ENCODE data around the gene HPS5.
A peak's percentile ranks its signal among the peaks of the same experiment; 100 is the strongest.
"Not testable (repeated sequence)": the region's sequence is repeated elsewhere in the genome, so short reads cannot be mapped to it uniquely, and the experiment has no call there.

Gene HPS5

GRCh38 chr11:18270102-18270501 is 51.8 kb downstream of the HPS5 start:
- no peak for DNase-seq

GRCh38 chr11:18269252-18269651 is 52.7 kb downstream of the HPS5 start:
- not testable (repeated sequence) for DNase-seq

GRCh38 chr11:18267335-18268133 is 54.4 kb downstream of the HPS5 start:
- DNase-seq, result not testable (repeated sequence)

- no peak for DNase-seq
Measured at GRCh38 chr11:18265949-18266348, 56.0 kb downstream of the HPS5 start, which contains the start of gene SAA1. Gene SAA1, plus strand, starts transcription at chr11:18266264. Its CDS starts 624 bp downstream, at chr11:18266888.

GRCh38 chr11:18264677-18265555 is 57.0 kb downstream of the HPS5 start:
- no peak for DNase-seq

GRCh38 chr11:18264035-18264434 is 57.9 kb downstream of the HPS5 start:
- no peak for DNase-seq

GRCh38 chr11:18262681-18263350 is 59.1 kb downstream of the HPS5 start:
- peak; percentile 79 for DNase-seq

- no peak for DNase-seq
Measured at GRCh38 chr11:18261721-18262120, 60.2 kb downstream of the HPS5 start.

- no peak for DNase-seq
Measured at GRCh38 chr11:18259259-18259658, 62.7 kb downstream of the HPS5 start.

- DNase-seq, result no peak
Measured at GRCh38 chr11:18254781-18255361, 67.1 kb downstream of the HPS5 start.

- no peak for DNase-seq
Measured at GRCh38 chr11:18253778-18254338, 68.1 kb downstream of the HPS5 start.

- no peak for DNase-seq
Measured at GRCh38 chr11:18253233-18253632, 68.7 kb downstream of the HPS5 start.

- peak; percentile 39 for DNase-seq
Measured at GRCh38 chr11:18248561-18248960, 73.4 kb downstream of the HPS5 start, which contains the start of gene SAA2. Gene SAA2, minus strand, starts transcription at chr11:18248668. Its CDS starts 657 bp downstream, at chr11:18248011.

- DNase-seq, result not testable (repeated sequence)
Measured at GRCh38 chr11:18247191-18247581, 74.8 kb downstream of the HPS5 start.

GRCh38 chr11:18246379-18247190 is 75.4 kb downstream of the HPS5 start:
- DNase-seq, result peak; percentile 25

- no peak for DNase-seq
Measured at GRCh38 chr11:18245396-18245795, 76.5 kb downstream of the HPS5 start.

GRCh38 chr11:18243783-18244362 is 78.1 kb downstream of the HPS5 start:
- DNase-seq, result peak; percentile 79

- DNase-seq, result no peak
Measured at GRCh38 chr11:18239655-18240054, 82.3 kb downstream of the HPS5 start.

- DNase-seq, result no peak
Measured at GRCh38 chr11:18236664-18237356, 85.1 kb downstream of the HPS5 start, which contains the start of gene SAA4. Gene SAA4, minus strand, starts transcription at chr11:18236802. Its CDS starts 876 bp downstream, at chr11:18235926.

Data from islet precursor cell (in vitro differentiated cells).